WTC11 (cell line): ENCODE measurements around the gene SYCE3.

ENCODE experiments used
- CDX4 ChIP-seq: fragments of 250-450 bp; sonication (Bioruptor Pico); IDR thresholded peaks from 2 replicates; pipeline ENCODE4 v1.9.0; 2021; ENCODE audit warnings: moderate library complexity, mild to moderate bottlenecking, inconsistent platforms, borderline replicate concordance
- CTCF ChIP-seq: fragments of 200-600 bp; IDR thresholded peaks from 2 replicates; pipeline ENCODE4 v1.8.0; 2022; ENCODE audit warnings: antibody characterized with exemption
- ZNF317 ChIP-seq: sonication (generic); formaldehyde crosslinking; IDR thresholded peaks from 2 replicates; pipeline ENCODE4 v1.8.1; 2023; ENCODE audit warnings: low read depth, mild to moderate bottlenecking, moderate library complexity, missing genetic modification reagents, borderline replicate concordance
- ZSCAN18 ChIP-seq: fragments of 250-450 bp; sonication (Bioruptor Pico); IDR thresholded peaks from 2 replicates; pipeline ENCODE4 v2.1.2; 2022; ENCODE audit warnings: mild to moderate bottlenecking, moderate library complexity

GRCh38 chr22:50600967-50601668 is 38.4 kb upstream of the SYCE3 start:
- TF ChIP-seq CTCF (no peak), CDX4 (CRISPR knock-in tag) (no peak), ZNF317 (CRISPR knock-in tag) (no peak), ZSCAN18 (no peak)
